Measurements from ENCODE around the gene HDAC4.
A peak's percentile ranks its signal among the peaks of the same experiment; 100 is the strongest.

Gene HDAC4

GRCh38 chr2:239368906-239369552 is 31.8 kb downstream of the HDAC4 start:
- DNase-seq = no peak
- no peak for ATAC-seq

GRCh38 chr2:239368321-239368720 is 32.5 kb downstream of the HDAC4 start:
- DNase-seq (no peak), ATAC-seq (no peak)

GRCh38 chr2:239366740-239367139 is 34.1 kb downstream of the HDAC4 start:
- DNase-seq (no peak), ATAC-seq (no peak)

- ATAC-seq = no peak
- DNase-seq = no peak
Observed at GRCh38 chr2:239365782-239366435, 34.9 kb downstream of the HDAC4 start.

GRCh38 chr2:239365071-239365781 is 35.6 kb downstream of the HDAC4 start:
- no peak for ATAC-seq
- DNase-seq = no peak

- peak; percentile 37 for ATAC-seq
- DNase-seq = peak; percentile 29
Observed at GRCh38 chr2:239363946-239364637, 36.7 kb downstream of the HDAC4 start.

- DNase-seq (no peak), ATAC-seq (no peak)
Observed at GRCh38 chr2:239362507-239362906, 38.3 kb downstream of the HDAC4 start.

GRCh38 chr2:239361311-239361642 is 39.5 kb downstream of the HDAC4 start:
- ATAC-seq (no peak), DNase-seq (no peak)

GRCh38 chr2:239360421-239361310 is 40.2 kb downstream of the HDAC4 start:
- ATAC-seq = no peak
- no peak for DNase-seq

GRCh38 chr2:239360008-239360407 is 40.8 kb downstream of the HDAC4 start:
- no peak for ATAC-seq

GRCh38 chr2:239359196-239359912 is 41.5 kb downstream of the HDAC4 start:
- ATAC-seq (no peak), DNase-seq (no peak)

More at GRCh38 chr2:239360008-239360407, 40.8 kb downstream of the HDAC4 start:
- DNase-seq = no peak

- no peak for DNase-seq
- ATAC-seq = no peak
Observed at GRCh38 chr2:239358062-239358754, 42.6 kb downstream of the HDAC4 start.

GRCh38 chr2:239355724-239356123 is 45.1 kb downstream of the HDAC4 start:
- DNase-seq = no peak
- ATAC-seq = no peak

GRCh38 chr2:239355139-239355538 is 45.7 kb downstream of the HDAC4 start:
- ATAC-seq (no peak), DNase-seq (no peak)

GRCh38 chr2:239354791-239355136 is 46.1 kb downstream of the HDAC4 start:
- no peak for DNase-seq
- ATAC-seq = no peak

GRCh38 chr2:239354132-239354790 is 46.6 kb downstream of the HDAC4 start:
- DNase-seq (no peak), ATAC-seq (no peak)

GRCh38 chr2:239353692-239354091 is 47.1 kb downstream of the HDAC4 start:
- no peak for ATAC-seq

GRCh38 chr2:239351687-239352086 is 49.1 kb downstream of the HDAC4 start:
- ATAC-seq (no peak), DNase-seq (no peak)

More at GRCh38 chr2:239353692-239354091, 47.1 kb downstream of the HDAC4 start:
- DNase-seq = no peak

GRCh38 chr2:239349453-239350135 is 51.2 kb downstream of the HDAC4 start:
- DNase-seq (no peak), ATAC-seq (no peak)
